RPMI7951 (cell line): ENCODE results near the gene SNTG2. TPM values are rescaled to one million over a fixed set of nuclear protein-coding genes. Genes with fewer than 3 reads are reported as not detected.
A peak's percentile ranks its signal among the peaks of the same experiment; 100 is the strongest.

Experiments
- DNase-seq: peaks from one replicate; pipeline ENCODE4 v3.0.0-alpha.2; 2012; ENCODE audit warnings: low read depth
- total RNA-seq: library from RNA; depleted of rRNA; stranded (reverse); fragments of >200 nt; shearing (Covaris generic); gene quantifications from 2 replicates; pipeline ENCODE4 v1.2.3, GENCODE V29; 2014

SNTG2 gene
- total RNA-seq, 1 experiment from 2014 or later: not detected

DNA sequence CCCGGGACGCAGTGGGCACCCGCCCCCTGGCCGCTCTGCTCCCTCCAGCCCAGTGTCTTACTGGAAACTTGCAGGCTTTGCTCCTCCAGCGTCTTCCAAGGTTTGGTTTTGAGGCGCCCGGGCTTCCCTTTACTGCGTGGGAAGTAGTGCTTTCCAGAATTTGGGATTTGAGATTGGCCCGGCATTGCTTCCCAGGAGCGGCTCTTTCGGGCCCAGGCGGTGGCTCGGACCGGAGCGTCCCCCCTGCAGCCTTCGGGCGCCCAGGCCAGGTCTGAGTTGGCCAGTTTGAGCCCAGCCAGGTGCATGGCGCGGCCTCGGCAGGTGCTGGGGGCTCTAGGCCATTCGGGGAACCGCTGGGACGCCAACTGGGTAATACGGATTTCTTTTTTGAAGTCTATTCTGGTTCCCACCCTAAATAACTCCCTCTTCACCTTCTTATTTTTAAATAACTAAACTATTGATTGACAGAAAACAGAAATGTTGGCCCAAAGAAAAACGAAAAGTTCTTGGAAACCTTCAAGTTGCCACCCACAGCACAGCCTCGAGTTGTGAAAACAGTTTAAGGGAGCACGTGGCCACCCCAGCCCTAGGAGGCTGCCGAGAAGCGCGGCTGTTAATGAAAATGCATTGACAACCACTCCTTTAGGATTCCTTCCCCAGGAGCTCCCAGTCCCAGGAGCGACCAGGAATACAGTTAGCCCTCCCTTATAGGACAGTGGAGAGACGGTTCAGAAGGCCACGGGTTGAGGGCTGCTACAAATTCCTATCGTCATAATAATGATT, 766 bp downstream of the SNTG2 start:
- no peak for DNase-seq

GRCh38 chr2:953408-953807, 2.8 kb downstream of the SNTG2 start:
- no peak for DNase-seq

DNA sequence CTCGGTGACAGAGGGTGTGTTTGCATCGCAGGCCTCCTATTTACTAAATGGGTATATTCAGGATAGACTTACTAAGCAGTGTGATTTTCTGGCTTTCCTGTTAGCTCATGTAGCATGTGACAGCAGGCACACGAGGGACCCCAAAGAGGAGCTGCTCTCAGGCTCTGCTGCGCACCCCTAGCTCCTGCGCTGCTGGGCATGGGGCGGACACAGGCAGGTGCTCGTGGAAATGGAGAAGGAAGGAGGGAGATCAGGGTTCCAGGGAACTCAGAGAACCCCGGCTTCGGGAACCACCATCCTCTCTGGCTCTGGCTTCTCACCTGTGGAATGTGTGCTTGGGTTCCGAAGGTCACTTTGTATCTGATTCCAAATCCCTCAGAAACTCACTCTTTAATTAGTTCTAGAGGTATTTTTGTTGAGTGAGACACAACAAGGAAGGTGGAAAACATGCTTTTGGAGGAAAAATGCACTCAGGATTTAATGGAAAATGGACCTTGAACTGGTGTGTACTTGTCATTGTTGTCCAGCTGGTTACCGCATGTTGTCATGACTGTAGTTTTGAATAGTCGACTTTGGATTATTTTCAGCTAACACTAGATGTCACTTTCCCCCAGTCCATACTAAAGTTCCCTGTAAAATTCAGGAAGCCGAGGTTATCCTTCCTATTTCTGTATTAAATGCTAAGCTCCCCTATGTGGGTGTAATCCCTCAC, 3.5 kb downstream of the SNTG2 start:
- DNase-seq: peak; percentile 24

DNA sequence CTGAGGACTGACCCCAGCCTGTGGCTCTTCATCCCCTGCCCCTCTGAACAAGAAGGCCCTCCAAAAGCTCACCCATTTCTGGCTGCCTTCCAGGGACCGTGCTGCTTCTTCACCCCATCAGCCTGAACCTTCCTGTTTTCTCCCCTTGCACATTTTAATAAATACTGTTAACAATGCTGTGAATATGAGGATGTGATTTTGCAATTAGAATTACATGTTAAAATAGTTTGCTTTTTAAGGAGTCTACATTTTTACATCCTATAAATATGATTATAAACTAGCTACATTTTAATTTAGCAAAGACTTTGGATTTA, 4.0 kb downstream of the SNTG2 start:
- DNase-seq: no peak

DNA sequence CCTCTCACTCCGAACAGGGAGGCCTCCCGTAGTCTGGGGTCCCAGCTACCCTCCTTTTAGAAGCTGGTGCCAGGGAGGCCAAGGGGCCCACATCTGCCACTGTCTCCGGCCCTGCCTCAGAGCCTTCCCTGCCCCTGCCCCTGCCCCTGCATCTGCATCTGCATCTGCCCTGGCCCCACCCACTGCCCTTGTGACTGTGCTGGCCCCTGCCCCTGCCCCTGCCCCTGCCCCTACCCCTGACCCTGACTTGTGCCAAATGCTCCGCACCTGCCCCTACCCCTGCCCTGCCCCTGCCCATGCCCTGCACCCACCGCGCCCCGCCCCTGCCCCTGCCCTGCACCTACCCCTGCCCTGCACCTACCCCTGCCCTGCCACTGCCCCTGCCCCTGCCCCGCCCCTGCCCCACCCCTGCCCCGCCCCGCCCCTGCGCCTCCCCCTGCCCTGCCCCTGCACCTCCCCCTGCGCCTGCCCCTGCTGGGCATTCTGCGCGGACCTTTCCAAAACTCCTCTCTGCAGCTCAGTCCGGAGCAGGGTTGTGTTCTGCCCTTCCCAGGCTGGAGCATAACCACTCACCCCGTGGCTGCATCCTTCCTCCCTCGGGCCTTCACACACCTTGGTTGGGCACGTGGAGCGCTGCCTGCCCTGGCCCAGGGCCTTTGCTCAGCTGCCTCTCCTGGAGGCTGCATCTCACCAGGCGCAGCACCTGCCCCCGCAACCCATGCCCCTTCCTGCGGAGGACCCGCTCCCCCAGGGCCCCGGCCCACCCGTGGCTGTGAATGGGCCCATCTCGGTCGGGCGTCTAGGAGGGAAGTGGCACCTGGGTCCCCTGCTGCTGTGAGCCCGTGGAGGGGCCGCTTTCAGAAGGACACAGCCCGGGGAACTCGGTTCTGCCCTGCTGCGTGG, 5.4 kb downstream of the SNTG2 start:
- no peak for DNase-seq

DNA sequence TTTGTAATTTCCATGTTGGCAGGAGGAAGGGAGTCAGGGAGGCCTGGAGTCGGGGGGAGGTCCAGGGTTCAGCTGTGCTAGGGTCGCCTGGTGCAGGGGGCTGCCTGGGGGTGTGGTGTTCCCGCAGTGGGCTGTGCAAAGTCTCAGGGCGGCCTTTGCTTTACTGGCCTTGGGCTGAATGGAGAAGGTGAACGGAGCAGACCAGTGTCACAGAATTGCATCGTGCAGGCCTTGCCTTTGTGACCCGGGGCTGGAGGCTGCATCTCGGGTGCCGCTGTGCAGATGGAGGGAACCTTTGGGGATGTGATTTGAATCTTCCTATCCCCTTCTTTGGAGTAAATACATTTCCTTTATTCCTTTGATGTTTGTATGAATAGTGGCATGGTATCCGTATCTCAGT, 8.8 kb downstream of the SNTG2 start:
- DNase-seq: no peak

DNA sequence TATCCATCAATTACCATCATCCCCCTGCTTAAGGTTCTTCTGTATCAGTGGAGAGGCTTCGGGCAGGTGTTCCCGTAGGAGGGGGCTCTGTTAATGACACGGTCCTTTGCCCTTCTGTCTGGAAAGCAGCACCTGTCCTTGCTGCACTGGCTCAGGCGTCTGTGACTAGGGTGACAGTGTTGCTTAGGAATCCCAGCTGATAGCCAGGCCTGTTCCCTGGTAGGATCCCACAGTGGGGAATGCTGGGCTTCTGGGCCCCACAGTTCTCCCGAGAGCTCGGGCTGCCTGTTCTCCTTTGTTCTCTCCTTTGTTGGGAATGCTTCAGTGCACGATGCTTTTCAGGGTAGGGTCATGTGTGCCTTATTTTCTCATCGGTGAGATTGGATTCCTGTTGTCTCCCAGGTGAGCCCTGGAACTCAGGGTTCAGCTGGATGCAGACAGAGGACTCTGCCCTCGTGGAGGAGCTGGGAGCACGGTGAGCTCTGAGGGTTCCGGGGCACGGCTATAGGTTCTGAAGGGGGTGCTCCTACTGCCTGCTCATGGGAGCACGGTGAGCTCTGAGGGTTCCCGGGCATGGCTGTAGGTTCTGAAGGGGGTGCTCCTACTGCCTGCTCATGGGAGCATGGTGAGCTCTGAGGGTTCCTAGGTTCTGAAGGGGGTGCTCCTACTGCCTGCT, 9.6 kb downstream of the SNTG2 start:
- DNase-seq: no peak

DNA sequence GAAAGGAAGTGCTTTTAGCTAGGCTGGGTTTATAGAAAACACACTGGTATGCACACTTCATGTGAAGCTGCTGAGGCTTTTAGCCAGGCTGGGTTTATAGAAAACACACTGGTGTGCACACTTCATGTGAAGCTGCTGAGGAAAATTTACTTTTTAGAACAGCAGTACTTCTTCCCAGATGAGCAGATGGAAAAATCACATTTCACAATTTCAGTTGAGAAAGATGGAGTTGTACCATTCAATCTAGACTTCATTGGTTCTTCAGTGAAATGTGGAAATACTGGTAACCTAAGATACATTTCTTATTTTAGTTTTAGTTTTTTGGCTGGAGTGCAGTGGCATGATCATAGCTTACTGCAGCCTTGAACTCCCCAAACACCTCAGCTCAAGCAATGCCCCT, 11.1 kb downstream of the SNTG2 start:
- no peak for DNase-seq

DNA sequence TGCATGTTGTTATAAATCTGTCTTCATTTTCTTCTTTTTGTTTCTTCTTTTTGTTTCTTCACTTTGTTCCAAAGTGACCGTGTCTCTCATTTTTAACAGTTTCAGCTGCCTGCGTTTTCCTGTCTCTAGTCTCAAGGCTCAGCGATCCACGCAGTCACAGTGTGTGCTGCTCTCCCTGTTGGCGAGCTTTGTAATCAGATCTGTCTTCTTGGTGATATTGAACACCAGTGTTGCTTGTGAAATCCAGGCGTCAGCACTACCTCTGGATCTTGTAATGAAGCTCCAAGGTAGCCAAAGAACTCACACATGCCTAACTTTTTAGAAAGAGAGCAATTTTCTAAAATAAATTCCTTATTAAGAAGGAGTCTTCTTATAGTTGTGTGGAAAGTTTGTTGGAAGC, 13.2 kb downstream of the SNTG2 start:
- DNase-seq: no peak

GRCh38 chr2:964562-964961, 13.9 kb downstream of the SNTG2 start:
- no peak for DNase-seq

DNA sequence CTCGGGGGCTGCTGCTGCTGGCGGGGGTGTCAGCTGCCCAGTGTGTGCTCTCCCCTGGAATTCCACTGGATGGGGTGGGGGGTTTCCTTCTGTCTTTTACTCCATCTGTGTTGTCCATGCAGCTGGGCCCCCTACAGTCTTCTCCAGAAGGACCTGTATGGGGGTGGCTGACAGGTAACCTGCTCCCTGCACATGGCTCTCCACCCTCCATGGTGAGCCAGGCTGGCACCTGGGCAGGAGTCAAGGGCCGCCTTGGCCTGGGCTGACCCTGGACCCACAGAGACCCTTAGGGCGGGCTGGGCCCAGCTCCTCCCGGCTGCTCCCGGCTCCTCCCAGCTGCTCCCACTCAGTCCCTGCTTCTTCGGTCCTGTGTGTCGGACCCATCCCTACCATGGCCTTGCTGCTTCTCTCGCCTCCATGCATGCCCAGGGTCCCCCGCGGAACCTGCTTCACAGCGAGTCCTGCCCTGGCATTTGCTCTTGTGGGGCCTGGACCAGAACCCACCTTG, 15.0 kb downstream of the SNTG2 start:
- no peak for DNase-seq

- no peak for DNase-seq
These were observed 22.5 kb downstream of the SNTG2 start for GRCh38 chr2:973129-973528.

- DNase-seq: no peak
These were observed 23.4 kb downstream of the SNTG2 start for GRCh38 chr2:974054-974453.

- DNase-seq: no peak
These were observed 23.9 kb downstream of the SNTG2 start for GRCh38 chr2:974502-974901.

DNA sequence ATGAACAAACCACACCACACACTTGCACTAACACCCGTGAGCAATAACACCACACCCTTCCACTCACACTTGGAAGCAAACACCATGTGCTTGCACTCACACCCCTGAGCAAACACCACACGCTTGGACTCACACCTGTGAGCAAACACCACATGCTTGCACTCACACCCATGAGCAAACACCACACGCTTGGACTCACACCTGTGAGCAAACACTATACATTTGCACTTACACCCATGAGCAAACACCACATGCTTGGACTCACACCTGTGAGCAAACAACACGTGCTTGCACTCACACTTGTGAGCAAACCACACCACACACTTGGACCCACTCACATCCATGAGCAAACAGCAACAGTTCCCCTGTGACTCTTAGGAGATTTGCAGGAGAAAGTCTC, 24.4 kb downstream of the SNTG2 start:
- DNase-seq: no peak

DNA sequence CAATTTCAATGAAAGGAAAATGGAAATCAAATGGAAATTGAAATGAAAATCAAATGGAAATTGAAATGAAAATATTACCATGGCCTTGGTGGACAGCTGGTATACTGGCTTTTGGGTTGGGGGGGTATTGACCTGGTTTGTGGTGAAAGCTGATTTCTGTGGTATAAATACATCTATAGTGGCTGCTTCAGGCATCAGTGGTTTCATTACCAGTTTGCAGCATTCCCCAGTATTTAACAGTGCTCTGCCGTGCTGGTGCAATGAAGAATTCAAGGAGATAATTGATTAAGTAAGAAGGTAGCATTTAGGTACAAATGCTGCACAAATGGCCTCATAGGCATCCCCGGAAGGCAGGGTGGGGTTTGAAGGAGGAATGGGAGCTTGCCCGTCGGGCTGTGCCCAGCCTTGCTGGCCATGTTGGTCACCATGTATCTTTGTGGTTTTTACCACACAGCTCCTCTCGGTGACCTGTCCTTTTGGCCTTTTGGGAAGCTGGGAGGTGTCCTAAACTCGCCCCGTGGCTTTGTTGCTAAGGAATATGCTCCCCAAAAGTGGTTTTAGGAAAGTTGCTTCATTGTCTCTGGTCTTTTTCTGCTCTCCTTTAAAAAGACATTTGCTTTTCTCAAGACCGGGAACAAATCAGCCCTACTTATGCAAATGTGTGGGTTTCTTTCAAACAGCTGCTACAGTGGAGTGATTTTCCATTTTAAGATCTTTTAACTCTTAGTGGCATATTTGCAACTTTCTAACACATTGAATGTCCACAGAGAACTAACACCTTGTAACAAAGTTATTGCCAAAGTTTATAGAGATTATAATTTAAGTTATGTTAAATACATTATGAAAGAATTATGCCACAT, 28.6 kb downstream of the SNTG2 start:
- no peak for DNase-seq

DNA sequence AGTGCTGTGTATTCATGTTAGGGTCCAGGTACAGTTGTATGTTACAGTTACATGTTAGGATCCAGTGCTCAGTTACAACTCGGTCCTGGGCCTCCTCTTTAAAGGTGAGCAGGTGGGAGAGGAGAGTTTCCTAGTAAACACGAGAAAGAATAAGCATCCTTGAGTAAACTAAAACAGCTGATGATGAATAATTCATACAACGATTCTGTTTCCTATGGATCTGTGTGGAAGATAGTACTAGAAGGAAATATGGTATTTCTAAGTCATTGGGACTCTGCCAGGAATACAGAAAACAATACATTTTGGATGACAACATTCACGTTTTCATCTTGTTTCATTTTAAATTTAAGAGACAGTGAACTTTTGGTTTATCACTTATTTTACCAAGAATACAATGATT, 29.5 kb downstream of the SNTG2 start:
- no peak for DNase-seq

GRCh38 chr2:981258-981657, 30.6 kb downstream of the SNTG2 start:
- DNase-seq: no peak

GRCh38 chr2:981759-982158, 31.1 kb downstream of the SNTG2 start:
- no peak for DNase-seq

DNA sequence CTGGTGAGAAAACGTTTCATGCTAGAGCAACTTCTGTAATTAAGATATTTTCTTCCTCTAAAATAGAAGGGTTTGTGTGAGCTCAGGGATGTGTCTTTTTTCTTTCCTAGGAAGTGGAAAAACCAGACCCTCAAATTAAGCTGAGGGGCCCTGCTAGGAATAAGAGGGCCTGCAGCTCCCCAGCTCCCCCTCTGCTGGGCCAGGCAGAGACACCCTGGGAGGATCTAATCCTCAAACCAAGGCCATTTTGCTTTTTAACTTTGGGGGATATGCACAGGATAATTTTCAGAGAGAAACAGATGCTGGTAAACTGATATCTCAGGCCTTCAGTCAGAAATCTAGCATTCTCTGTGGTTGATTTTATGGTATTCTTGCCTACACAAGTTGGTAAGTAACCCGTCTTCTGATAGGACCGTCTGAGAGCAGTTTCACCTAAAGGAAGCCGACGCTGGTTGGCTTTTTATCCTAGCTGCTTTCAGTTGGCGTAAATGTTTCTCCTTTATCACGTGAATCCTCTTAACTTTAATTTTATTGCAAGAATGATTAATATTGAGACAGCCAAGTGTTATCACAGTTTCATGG, 34.8 kb downstream of the SNTG2 start:
- DNase-seq: no peak

- no peak for DNase-seq
These were observed 37.1 kb downstream of the SNTG2 start for GRCh38 chr2:987789-988188.
